Left ventricle myocardium inferior (tissue), 1 donor: ENCODE data around the gene NAV2. TPM values are rescaled to one million over a fixed set of nuclear protein-coding genes. Genes with fewer than 3 reads are reported as not detected.

ENCODE experiments used
- DNase-seq: peaks from one replicate; pipeline ENCODE4 v3.0.0-alpha.2; 2020
- H3K27ac ChIP-seq: fragments of 200-600 bp; replicated peaks from 2 replicates; pipeline ENCODE4 v1.8.0; 2021
- H3K27me3 ChIP-seq: fragments of 200-600 bp; 2 replicates; pipeline ENCODE4 v1.8.0; 2021; ENCODE audit warnings: low read depth
- H3K36me3 ChIP-seq: fragments of 200-600 bp; 2 replicates; pipeline ENCODE4 v1.8.0; 2021
- H3K4me1 ChIP-seq: fragments of 200-600 bp; 2 replicates; pipeline ENCODE4 v1.8.0; 2021
- H3K4me3 ChIP-seq: fragments of 200-600 bp; 2 replicates; pipeline ENCODE4 v1.8.0; 2021; ENCODE audit warnings: mild to moderate bottlenecking, moderate library complexity
- H3K9me3 ChIP-seq: fragments of 200-600 bp; replicated peaks from 2 replicates; pipeline ENCODE4 v1.8.0; 2021
- CTCF ChIP-seq: fragments of 200-600 bp; IDR thresholded peaks from 2 replicates; pipeline ENCODE4 v1.8.0; 2021; ENCODE audit warnings: antibody characterized with exemption, mild to moderate bottlenecking, borderline replicate concordance
- intact Hi-C: fragments of 100-400 bp; cut with micrococcal nuclease; formaldehyde crosslinking; loops from one replicate; pipeline ENCODE4 v1.11.0; 2022
- total RNA-seq: library from RNA; stranded (reverse); fragmentation: NEBNext Ultra II Directional; extraction: Animal tissue kit (Norgen Biotek cat#: 25700); gene quantifications from one replicate; pipeline ENCODE4 v1.2.1, GENCODE V29; 2021
- donor health status: DM: no; HTN: yes; CAD: no; lungs with severe emphysema.

Gene NAV2
- total RNA-seq, 1 donor from 2014 or later = 14.3 TPM

GRCh38 chr11:19817265-19817851 lies 104.7 kb downstream of the NAV2 start:
- no peak overlapping the region for H3K4me3 ChIP-seq
- H3K9me3 ChIP-seq = no peaks in the 10 kb centered on the region
- H3K27ac ChIP-seq = no peak overlapping the region
- TF ChIP-seq CTCF = no peak
- H3K36me3 ChIP-seq = no peaks in the 10 kb centered on the region
- peaks cover 62% of the 10 kb centered on the region for H3K4me1 ChIP-seq
- intact Hi-C loops = no loop called here
- no peak for DNase-seq
- H3K27me3 ChIP-seq = no peaks in the 10 kb centered on the region

- H3K9me3 ChIP-seq = no peaks in the 10 kb centered on the region
- H3K27me3 ChIP-seq = no peaks in the 10 kb centered on the region
- intact Hi-C loops = no loop called here
- no peak overlapping the region for H3K4me3 ChIP-seq
- no peak for TF ChIP-seq CTCF
- H3K36me3 ChIP-seq = no peaks in the 10 kb centered on the region
- H3K27ac ChIP-seq = no peak overlapping the region
- peaks cover 57% of the 10 kb centered on the region for H3K4me1 ChIP-seq
- DNase-seq = no peak
Measured at GRCh38 chr11:19817870-19818269, 105.2 kb downstream of the NAV2 start.

- Histone ChIP-seq H3K4me1 (peaks cover 49% of the 10 kb centered on the region), H3K27me3 (no peaks in the 10 kb centered on the region)
Measured at GRCh38 chr11:19818619-19819018, 106.0 kb downstream of the NAV2 start.

GRCh38 chr11:19819148-19819547 lies 106.5 kb downstream of the NAV2 start:
- DNase-seq = no peak
- Histone ChIP-seq H3K36me3 (no peaks in the 10 kb centered on the region), H3K27ac (no peak overlapping the region), H3K9me3 (no peaks in the 10 kb centered on the region), H3K27me3 (no peaks in the 10 kb centered on the region), H3K4me3 (no peak overlapping the region), H3K4me1 (peaks cover 44% of the 10 kb centered on the region)
- TF ChIP-seq CTCF = no peak
- intact Hi-C loops = no loop called here

More at GRCh38 chr11:19818619-19819018, 106.0 kb downstream of the NAV2 start:
- intact Hi-C loops = no loop called here
- no peaks in the 10 kb centered on the region for H3K9me3 ChIP-seq
- DNase-seq = no peak
- H3K36me3 ChIP-seq = no peaks in the 10 kb centered on the region
- no peak for TF ChIP-seq CTCF
- no peak overlapping the region for H3K4me3 ChIP-seq
- H3K27ac ChIP-seq = no peak overlapping the region

GRCh38 chr11:19820100-19820499 lies 107.5 kb downstream of the NAV2 start:
- DNase-seq = no peak
- no peaks in the 10 kb centered on the region for H3K27me3 ChIP-seq
- no peak for TF ChIP-seq CTCF
- no peaks in the 10 kb centered on the region for H3K36me3 ChIP-seq
- H3K4me3 ChIP-seq = no peak overlapping the region
- H3K27ac ChIP-seq = no peak overlapping the region
- intact Hi-C loops = no loop called here
- no peaks in the 10 kb centered on the region for H3K9me3 ChIP-seq
- peaks cover 34% of the 10 kb centered on the region for H3K4me1 ChIP-seq
